ENCODE results near the gene GGA3.
"Not testable (repeated sequence)": the region's sequence is repeated elsewhere in the genome, so short reads cannot be mapped to it uniquely, and the experiment has no call there.

GGA3 gene

GRCh38 chr17:75261336-75262111 lies at the start of gene GGA3, which contains the start of gene MRPS7:
Gene GGA3 (minus strand): TSS chr17:75261606. CDS start chr17:75261587, 19 bp downstream.
Gene MRPS7 (plus strand): TSS chr17:75261879. CDS start chr17:75261901, 22 bp downstream.
- in situ Hi-C loops (cut with MboI; ENCODE audit: low sequenced_read_pairs), result no loop called here

DNA sequence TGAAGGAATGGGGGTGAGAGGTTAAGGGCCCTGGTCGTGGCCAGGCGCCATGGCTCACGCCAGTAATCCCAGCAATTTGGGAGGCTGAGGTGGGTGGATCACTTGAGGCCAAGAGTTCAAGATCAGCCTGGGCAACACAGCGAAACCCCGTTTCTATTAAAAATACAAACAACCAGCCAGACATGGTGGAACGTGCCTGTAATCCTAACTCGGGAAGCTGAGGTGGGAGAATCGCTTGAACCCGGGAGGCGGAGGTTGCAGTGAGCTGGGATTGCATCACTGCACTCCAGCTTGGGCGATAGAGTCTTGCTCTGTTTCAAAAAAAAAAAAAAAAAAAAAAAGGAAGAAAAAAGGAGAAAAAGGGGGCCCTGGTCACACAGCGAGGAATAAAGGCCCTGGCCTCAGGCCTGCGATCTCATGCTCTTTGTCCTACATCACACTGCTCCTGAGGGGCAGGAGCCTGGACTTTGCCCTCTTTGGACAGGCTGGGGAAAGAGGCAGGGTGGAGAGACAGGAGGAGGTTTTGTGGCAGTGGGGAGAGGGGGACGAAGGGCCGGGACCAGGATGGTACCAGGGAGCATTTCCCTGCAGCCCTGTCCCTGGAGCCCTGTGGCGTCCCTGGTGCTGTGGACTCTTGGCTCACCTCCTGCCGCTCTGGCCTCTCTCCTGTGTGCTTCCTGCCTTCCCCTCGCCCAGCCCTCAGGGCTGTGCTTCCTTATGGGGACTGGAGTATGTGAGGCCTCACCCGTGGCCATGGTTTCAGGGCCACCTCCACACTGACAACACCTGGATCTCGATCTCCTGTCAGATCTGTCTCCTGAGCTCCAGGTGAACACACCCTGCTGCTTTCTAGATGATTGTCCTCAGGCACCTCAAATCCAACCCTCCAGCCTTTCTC lies 47.6 kb upstream of the GGA3 start:
- in situ Hi-C loops (cut with MboI; ENCODE audit: low sequenced_read_pairs), result no loop called here

DNA sequence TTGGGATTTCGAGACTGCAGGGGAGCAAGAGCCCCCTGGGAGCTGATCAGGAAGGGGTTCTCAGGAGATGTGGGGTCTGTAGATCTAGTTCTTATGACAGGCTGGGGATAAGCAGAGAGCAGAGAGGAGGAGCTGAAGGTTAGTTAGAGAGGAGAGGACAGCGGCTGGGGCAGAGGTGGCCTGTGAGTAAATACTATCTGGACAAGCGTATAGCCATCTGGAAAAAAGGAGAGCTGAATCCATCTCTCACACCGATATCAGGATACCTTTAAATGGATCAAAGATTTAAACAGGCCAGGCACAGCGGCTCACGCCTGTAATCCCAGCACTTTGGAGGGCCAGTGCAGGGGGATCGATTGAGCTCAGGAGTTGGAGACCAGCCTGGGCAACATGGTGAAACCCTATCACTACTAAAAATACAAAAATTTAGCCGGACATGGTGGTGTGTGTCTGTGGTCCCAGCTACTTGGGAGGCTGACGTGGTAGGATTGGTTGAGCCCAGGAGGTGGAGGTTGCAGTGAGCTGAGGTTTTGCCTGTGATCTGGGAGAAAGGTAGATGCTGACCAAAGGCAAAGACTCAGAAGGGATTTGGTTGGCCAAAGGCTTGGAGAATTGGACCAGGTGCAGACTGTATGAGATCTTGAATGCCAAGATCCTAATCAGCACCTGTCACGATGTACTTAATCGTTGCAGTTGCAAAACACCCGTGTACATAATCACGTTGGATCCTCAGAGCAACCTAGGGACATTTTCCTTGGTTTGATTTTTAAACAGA lies 46.7 kb upstream of the GGA3 start:
- in situ Hi-C loops (cut with MboI; ENCODE audit: low sequenced_read_pairs), result no loop called here

DNA sequence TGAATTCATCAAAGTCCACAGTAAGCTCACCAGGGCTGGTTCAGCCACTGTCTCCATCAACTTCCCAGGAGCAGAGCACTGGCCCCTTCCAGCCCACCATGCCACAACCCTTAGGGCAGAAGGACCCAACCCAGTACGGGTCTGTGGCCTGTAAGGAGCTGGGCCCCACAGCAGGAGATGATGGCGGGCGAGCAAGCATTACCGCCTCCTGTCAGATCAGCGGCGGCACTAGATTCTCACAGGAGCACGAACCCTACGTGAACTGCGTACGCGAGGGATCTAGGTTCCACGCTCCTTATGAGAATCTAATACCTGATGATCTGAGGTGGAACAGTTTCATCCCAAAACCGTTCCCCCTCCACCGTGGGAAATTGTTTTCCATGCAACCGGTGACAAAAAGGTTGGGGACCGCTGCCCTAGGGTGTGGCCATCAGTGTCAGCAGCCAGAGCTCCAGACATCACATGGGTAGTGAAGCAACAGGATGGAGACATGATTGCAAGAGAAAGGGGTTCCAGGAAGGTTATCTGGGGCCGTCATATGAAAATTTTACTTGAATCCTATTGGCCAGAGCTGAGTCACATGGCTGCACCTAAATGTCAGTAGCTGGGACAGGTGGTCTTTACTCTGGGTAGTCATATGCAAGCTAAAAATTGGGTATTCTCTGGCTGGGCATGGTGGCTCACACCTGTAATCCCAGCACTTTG lies 40.2 kb upstream of the GGA3 start:
- in situ Hi-C loops (cut with MboI; ENCODE audit: low sequenced_read_pairs), result no loop called here

GRCh38 chr17:75301049-75301448 lies 39.6 kb upstream of the GGA3 start:
- in situ Hi-C loops (cut with MboI; ENCODE audit: low sequenced_read_pairs), result no loop called here

- in situ Hi-C loops (cut with MboI; ENCODE audit: low sequenced_read_pairs), result no loop called here
Measured at GRCh38 chr17:75300280-75300679, 38.9 kb upstream of the GGA3 start.

GRCh38 chr17:75295201-75296158 lies 34.1 kb upstream of the GGA3 start:
- in situ Hi-C loops (cut with MboI; ENCODE audit: low sequenced_read_pairs), result no loop called here

GRCh38 chr17:75292810-75293448 lies 31.5 kb upstream of the GGA3 start:
- in situ Hi-C loops (cut with MboI; ENCODE audit: low sequenced_read_pairs), result not testable (repeated sequence)

GRCh38 chr17:75289832-75290337 lies 28.5 kb upstream of the GGA3 start:
- in situ Hi-C loops (cut with MboI; ENCODE audit: low sequenced_read_pairs), result no loop called here

DNA sequence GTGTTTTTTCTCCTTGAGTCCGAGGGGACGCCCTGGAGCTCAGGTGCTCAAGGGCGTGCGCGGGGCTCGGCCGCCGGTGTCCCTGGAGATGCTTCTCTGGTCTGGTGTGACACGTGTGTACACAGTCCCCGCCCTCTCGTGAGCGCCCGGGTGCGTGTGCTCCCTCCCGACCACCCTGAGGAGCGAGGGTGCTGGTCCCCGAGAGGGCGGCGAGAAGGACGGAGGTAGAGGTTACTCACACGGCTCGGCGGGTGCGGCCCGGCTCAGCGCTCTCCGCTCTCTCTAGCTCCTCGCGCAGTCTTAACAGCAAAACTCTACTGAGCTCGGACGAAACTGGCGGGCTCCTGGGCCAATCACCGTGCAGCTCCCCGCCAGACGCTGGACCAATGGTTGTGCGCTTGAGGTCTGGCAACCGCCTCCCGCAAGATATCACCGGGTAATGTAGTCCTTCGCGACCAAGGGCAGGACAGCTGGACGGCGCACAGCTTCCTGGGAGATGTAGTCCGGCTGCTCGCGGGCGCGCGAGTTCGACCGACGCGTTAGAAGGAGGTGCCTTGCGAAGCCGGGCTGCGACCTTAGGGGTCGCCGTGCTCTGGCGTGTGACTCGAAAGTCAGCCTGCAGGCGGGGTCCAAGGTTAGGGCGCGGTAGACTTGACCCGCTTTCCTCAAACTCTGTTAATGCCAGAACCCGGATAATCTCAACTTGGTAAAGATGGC lies 27.9 kb upstream of the GGA3 start, which contains the start of gene SLC25A19:
Gene SLC25A19, minus strand, starts transcription at position 319 of the 717 bp plus-strand sequence. CDS start 2,669 bp downstream, outside the sequence.
- in situ Hi-C loops (cut with MboI; ENCODE audit: low sequenced_read_pairs), result no loop called here

GRCh38 chr17:75288770-75289114 lies 27.3 kb upstream of the GGA3 start:
- in situ Hi-C loops (cut with MboI; ENCODE audit: low sequenced_read_pairs), result no loop called here

- in situ Hi-C loops (cut with MboI; ENCODE audit: low sequenced_read_pairs), result no loop called here
Measured at GRCh38 chr17:75288359-75288758, 27.0 kb upstream of the GGA3 start.

DNA sequence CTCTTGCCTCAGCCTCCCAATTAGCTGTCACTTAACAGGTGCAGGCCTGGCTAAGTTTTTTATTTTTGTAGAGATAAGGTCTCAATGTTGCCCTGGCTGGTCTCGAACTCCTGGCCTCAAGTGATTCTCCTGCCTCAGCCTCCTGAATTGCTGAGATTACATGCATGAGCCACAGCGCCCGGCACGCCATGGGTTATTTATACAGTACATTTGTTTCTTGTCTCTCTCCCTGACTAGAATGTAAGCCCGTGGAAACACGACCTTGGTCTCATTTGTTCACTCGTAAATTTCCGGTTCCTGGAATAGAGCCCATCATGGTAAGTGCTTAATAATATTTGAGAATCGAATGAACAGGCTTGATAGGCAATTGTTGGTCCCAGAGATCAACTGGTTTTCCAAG lies 25.8 kb upstream of the GGA3 start:
- in situ Hi-C loops (cut with MboI; ENCODE audit: low sequenced_read_pairs), result no loop called here

DNA sequence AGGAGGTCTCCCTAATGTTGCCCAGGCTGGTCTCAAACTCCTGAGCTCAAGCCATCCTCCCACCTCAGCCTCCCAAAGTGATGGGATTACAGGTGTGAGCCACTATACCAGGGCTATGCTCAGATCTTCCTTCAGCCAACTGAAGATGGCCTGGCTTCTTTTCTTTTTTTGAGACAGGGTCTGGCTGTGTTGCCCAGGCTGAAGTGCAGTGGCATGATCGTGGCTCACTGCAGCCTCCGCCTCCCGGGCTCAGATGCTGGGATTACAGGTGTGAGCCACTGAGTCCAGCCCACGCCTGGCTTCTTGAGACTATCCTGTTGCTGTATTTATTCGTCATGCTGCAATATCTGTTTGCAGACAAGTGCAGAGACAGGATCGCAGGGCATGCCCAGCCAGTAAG lies 23.7 kb upstream of the GGA3 start:
- in situ Hi-C loops (cut with MboI; ENCODE audit: low sequenced_read_pairs), result no loop called here

DNA sequence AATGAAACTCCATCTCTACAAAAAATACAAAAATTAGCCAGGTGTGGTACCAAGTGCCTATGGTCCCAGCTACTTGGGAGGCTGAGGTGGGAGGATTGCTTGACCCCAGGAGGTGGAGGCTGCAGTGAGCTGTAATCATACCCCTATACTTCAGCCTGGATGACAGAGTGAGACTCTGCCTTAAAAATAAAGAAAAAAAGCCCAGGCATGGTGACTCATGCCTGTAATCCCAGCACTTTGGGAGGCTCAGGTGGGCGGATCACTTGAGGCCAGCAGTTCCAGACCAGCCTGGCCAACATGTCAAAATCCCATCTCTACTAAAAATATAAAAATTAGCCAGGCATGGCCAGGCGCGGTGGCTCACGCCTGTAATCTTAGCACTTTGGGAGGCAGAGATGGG lies 18.8 kb upstream of the GGA3 start:
- in situ Hi-C loops (cut with MboI; ENCODE audit: low sequenced_read_pairs), result not testable (repeated sequence)

DNA sequence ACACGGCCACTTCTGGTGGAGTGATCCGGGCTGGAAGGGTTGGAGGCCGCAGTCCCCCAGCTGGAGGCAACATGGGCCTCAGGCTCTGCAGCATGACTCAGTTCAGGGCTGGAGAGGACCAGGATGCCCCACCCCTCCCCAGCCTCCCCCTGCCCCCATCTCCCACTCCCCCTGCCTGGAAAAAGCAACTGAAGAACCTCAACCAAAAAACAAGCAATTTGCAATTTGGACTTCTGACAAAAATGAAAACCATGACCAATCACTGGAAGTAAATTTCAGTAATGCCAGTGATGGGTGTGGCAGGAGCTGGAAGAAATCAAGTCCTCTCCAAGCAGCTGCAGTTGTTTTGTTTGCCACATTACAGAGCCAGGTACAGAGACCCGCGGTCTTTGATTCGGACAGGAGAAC lies 16.3 kb upstream of the GGA3 start:
- in situ Hi-C loops (cut with MboI; ENCODE audit: low sequenced_read_pairs), result no loop called here

DNA sequence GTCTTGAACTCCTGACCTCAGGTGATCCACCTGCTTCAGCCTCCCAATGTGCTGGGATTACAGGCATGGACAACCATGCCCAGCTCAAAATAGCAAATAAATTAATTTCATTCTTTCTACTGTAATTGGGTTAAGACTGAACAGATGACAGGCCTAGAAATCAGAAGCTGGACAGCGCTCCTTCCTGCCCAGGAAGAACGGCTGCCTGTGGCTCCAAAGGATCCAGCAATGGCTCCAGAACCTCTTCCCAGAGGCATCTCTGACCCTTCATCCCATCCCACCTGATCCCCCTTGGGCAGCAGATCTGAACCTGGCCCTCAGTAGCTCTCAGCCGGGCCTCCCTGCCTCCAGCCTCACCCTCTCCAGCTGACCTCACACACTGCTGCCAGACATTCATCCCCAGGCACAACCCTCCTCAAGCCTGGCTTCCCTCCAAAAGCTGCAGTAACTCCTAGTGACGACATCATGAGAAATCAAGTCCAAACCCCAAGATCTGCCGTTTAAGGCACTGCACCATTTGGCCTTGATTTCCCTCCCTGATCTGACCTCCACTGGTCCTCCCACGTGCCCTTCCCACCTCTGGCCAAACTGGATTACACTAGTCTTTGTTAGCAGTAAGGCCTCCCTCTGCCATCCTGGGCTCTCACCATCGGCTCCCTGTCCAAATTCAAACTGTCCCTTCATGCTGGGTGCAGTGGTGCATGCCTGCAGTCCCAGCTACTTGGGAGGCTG lies 12.7 kb upstream of the GGA3 start:
- in situ Hi-C loops (cut with MboI; ENCODE audit: low sequenced_read_pairs), result no loop called here
